Measurements from ENCODE around the gene CCL19. TPM values are rescaled to one million over a fixed set of nuclear protein-coding genes. Genes with fewer than 3 reads are reported as not detected.
A peak's percentile ranks its signal among the peaks of the same experiment; 100 is the strongest.

The CCL19 gene
- total and polyA plus RNA-seq, 8 donors = 4.3 to 24.1 (median 7.8) TPM; not detected in 3

GRCh38 chr9:34651876-34652601 lies 39.0 kb downstream of the CCL19 start, which contains the start of gene IL11RA:
Gene IL11RA, plus strand, starts transcription at chr9:34652185. Its CDS starts 3,033 bp downstream, at chr9:34655218.
- Histone ChIP-seq H3K9me3 (no peaks in the 10 kb centered on the region), H3K27ac (peak within 1 kb of the TSS; percentile 53 to 84 (median 77)), H3K36me3 (peaks cover 14 to 25% (median 22%) of the 10 kb centered on the region in 4 donors), H3K4me1 (peaks cover 58 to 81% (median 65%) of the 10 kb centered on the region in 4 donors), H3K4me3 (peak within 1 kb of the TSS; percentile 26 to 44 (median 37)), H3K27me3 (no peaks in the 10 kb centered on the region)
- intact Hi-C loops (cut with DNase I; ENCODE audit: low total_unique reads) = no loop called here
- 8 to 17% (median 11%) methylated on average over 16 to 24 of the region's 24 CpGs for WGBS, 5 donors
- TF ChIP-seq POLR2AphosphoS5 (IDR thresholded peaks at IDR 0.05) (peak in 2 of 3 donors; percentile 10 to 20), POLR2A (IDR thresholded peaks at IDR 0.05) (no peak), EP300 (IDR thresholded peaks at IDR 0.05) (no peak)
- DNase-seq = peak; percentile 69 to 91

GRCh38 chr9:34651321-34651720 lies 39.8 kb downstream of the CCL19 start:
- H3K9me3 ChIP-seq = no peaks in the 10 kb centered on the region
- intact Hi-C loops (cut with DNase I; ENCODE audit: low total_unique reads) = no loop called here
- peak overlapping the region; percentile 26 to 44 (median 37) for H3K4me3 ChIP-seq
- peaks cover 14 to 25% (median 22%) of the 10 kb centered on the region in 4 donors for H3K36me3 ChIP-seq
- peak; percentile 59 to 71 for DNase-seq
- peak overlapping the region; percentile 53 to 84 (median 77) for H3K27ac ChIP-seq
- no peaks in the 10 kb centered on the region for H3K27me3 ChIP-seq
- peaks cover 59 to 84% (median 69%) of the 10 kb centered on the region in 4 donors for H3K4me1 ChIP-seq
- 29 to 40% (median 33%) methylated on average over 4 of the region's 4 CpGs for WGBS, 5 donors
- TF ChIP-seq POLR2AphosphoS5 (IDR thresholded peaks at IDR 0.05) = no peak
- TF ChIP-seq CTCF (IDR thresholded peaks at IDR 0.05) = no peak
- no peak for TF ChIP-seq POLR2A (IDR thresholded peaks at IDR 0.05)
- TF ChIP-seq EP300 (IDR thresholded peaks at IDR 0.05) = no peak

DNA sequence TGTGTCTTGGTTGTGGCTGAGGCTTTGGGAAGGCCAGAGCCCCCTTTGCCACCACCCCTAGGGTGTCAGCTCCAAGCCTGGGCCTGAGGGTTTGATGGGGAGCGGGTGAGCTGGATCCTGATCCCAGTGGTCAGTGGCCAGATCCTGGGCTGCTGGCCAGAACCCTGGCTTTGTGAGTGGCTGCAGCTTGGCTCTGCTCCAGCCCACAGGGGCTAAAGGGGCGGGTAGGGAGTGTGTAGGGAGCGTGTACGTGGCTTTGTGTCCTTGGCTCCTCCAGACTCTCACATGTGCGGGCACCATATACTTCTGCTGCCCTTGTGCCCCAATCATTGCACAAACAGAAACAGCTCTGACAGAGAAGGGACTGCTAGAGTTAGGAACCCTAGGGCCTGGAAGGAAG lies 40.3 kb downstream of the CCL19 start:
- Histone ChIP-seq H3K36me3 (peaks cover 14 to 25% (median 22%) of the 10 kb centered on the region in 4 donors), H3K9me3 (no peaks in the 10 kb centered on the region), H3K27ac (peak overlapping the region; percentile 7 to 84 (median 77)), H3K4me1 (peaks cover 63 to 86% (median 74%) of the 10 kb centered on the region in 4 donors), H3K4me3 (no peak overlapping the region), H3K27me3 (no peaks in the 10 kb centered on the region)
- intact Hi-C loops (cut with DNase I; ENCODE audit: low total_unique reads) = no loop called here
- 30 to 56% (median 45%) methylated on average over 5 of the region's 5 CpGs for WGBS, 5 donors
- TF ChIP-seq CTCF (IDR thresholded peaks at IDR 0.05) (no peak), EP300 (IDR thresholded peaks at IDR 0.05) (no peak), POLR2A (IDR thresholded peaks at IDR 0.05) (no peak), POLR2AphosphoS5 (IDR thresholded peaks at IDR 0.05) (no peak)
- peak in 1 of 2 donors; percentile 51 for DNase-seq

- no peaks in the 10 kb centered on the region for H3K27me3 ChIP-seq
- no peaks in the 10 kb centered on the region for H3K9me3 ChIP-seq
- TF ChIP-seq EP300 (IDR thresholded peaks at IDR 0.05) (no peak), POLR2A (IDR thresholded peaks at IDR 0.05) (no peak), CTCF (IDR thresholded peaks at IDR 0.05) (no peak), POLR2AphosphoS5 (IDR thresholded peaks at IDR 0.05) (no peak)
- H3K36me3 ChIP-seq = peaks cover 14 to 25% (median 22%) of the 10 kb centered on the region in 4 donors
- no peak for DNase-seq
- H3K27ac ChIP-seq = peak overlapping the region in 1 of 5 donors; percentile 87
- intact Hi-C loops (cut with DNase I; ENCODE audit: low total_unique reads) = no loop called here
- H3K4me3 ChIP-seq = peak overlapping the region in 1 of 4 donors; percentile 77
- peaks cover 48 to 64% (median 56%) of the 10 kb centered on the region in 4 donors for H3K4me1 ChIP-seq
- 95 to 98% (median 96%) methylated on average over 8 of the region's 8 CpGs for WGBS, 5 donors
These were observed 42.4 kb downstream of the CCL19 start for GRCh38 chr9:34648673-34649072.
